ENCODE data around the gene ITPKA.
"Not testable (repeated sequence)": the region's sequence is repeated elsewhere in the genome, so short reads cannot be mapped to it uniquely, and the experiment has no call there.

ITPKA gene

GRCh38 chr15:41493205-41493901 is at the start of gene ITPKA:
TSS of gene ITPKA (plus strand) at chr15:41493874. CDS start at chr15:41493928, 54 bp downstream.
- no peak for FAIRE-seq

- no peak for FAIRE-seq
Observed at GRCh38 chr15:41445399-41445798, 48.3 kb upstream of the ITPKA start.

DNA sequence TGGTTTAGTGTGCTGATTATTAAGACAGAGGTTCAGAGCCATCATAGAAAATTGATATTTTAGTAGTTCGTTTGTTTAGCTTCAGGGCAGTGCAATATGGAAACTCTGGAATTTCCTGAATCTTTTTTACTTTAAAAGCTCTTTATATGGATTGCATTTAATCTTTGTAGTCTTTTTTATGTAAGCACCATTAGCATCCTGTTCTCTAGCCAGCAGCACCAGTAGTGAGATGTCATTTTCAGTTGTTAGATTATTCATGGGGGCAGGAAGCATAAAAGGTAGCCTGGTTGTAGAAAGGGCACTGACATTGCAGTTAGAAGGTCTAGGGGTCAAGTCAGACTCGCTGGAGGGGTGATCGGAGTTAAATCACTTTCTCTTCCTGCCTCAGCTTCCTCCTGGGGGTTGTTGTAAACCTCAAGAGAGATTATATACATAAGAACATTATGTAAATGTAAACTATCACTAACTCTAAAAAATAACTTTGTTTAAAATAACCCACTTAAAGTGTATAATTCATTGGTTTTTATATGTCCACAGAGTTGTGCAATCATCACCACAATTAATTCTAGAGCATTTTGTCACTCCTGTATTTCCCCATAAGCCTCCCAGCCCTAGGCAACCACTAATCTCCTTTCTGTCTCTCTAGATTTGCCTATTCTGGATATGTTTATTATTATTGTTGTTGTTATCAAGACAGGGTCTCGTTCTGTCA is 31.4 kb upstream of the ITPKA start:
- FAIRE-seq: no peak

DNA sequence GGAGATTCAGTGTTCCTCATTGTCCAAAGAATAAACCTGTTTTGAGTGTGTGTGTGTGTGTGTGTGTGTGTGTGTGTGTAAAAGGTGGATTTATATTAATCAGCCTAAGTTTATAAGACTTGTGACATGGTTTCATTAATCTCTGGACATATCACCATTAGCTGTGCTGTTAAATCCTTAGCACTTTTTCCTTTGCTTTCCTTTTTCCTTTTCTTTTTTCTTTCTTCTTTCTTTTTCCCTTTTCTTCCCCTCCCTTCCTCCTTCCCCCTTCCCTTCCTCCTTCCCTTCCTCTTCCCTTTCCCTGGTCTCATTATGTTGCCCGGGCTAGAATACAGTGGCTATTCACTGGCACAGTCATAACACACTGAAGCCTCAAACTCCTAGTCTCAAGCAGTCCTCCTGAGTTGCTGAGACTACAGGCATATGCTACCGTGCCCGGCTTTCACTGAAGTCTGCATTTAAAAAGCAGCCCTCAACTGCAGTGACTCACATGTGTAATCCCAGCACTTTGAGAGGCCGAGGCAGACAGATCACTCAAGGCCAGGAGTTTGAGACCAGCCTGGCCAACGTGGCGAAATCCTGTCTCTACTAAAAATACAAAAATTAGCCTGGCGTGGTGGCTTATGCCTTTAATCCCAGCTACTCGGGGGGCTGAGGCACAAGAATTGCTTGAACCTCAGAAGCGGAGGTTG is 28.6 kb upstream of the ITPKA start:
- FAIRE-seq: no peak

- FAIRE-seq: peak; percentile 71
Observed at GRCh38 chr15:41465822-41466421, 27.8 kb upstream of the ITPKA start.

DNA sequence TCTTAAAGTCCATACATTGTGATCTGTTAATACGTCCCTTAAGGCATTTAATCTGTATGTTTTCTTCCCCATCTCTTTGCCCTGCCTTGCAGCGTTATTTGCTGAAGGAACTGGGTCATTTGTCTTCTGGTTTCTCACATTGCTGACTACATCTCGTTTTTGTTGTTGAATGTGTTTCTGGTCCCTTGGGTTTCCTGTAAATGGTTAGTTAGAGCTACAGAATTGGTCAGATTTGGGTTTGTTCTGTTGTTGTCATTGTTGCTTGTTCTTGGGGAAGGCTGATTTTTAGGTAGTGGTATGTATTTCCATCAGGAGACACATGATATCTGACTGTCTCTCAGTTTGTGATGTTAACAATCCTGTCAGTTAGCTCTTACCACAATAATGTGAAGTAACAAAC is 27.0 kb upstream of the ITPKA start:
- FAIRE-seq: no peak

DNA sequence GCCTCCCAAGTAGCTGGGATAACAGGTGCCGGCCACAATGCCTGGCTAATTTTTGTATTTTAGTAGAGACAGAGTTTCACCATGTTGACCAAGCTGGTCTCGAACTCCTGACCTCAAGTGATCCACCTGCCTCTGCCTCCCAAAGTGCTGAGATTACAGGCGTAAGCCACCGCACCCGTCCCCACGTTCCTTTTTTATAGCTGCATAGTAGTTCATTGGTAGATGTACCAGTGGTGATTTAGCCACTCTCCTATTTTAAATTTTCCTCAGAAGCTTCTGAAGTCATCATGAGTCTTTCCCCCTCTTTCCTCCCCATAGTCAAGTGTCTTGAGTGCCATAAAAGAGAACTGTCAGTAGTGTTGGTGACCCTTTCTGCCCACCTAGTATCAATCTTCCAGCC is 24.0 kb upstream of the ITPKA start:
- not testable (repeated sequence) for FAIRE-seq

DNA sequence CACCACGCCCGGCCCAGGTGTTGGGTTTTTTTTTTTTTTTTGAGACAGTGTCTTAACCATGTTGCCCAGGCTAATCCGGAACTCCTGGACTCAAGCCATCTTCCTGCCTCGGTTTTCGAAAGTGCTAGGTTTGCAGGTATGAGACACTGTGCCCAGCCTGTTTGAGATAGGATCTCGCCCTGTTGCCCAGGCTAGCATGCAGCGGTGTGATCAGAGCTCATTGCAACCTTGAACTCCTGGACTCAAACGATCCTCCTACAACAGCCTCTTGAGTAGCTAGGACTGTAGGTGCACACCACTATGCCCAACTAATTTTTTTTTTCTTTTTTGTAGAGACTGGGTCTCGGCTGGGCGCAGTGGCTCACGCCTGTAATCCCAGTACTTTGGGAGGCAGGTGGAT is 20.3 kb upstream of the ITPKA start:
- FAIRE-seq: no peak

- FAIRE-seq: no peak
Observed at GRCh38 chr15:41474436-41474835, 19.2 kb upstream of the ITPKA start.

DNA sequence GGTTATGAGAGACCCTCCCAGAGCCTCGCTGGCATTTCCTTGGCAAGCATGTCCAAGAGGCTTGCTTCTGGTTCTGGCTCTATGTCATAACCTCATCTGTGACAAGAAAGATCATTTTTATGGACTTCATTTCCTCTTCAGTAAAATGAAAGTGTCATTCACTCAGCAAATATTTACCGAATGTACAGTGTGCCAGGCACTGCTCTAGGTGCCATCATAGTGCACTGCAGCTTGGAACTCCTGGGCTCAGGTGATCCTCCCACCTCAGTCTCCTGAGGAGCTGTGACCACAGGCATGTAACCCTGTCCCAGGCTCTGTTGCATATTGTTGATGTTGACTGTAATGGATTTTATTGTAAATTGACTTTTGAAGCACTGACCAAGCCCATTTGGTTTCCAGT is 18.7 kb upstream of the ITPKA start:
- FAIRE-seq: no peak

GRCh38 chr15:41476416-41477048 is 17.1 kb upstream of the ITPKA start:
- no peak for FAIRE-seq

- FAIRE-seq: no peak
Observed at GRCh38 chr15:41480396-41481140, 13.1 kb upstream of the ITPKA start.

GRCh38 chr15:41482110-41482877 is 11.4 kb upstream of the ITPKA start:
- FAIRE-seq: no peak

DNA sequence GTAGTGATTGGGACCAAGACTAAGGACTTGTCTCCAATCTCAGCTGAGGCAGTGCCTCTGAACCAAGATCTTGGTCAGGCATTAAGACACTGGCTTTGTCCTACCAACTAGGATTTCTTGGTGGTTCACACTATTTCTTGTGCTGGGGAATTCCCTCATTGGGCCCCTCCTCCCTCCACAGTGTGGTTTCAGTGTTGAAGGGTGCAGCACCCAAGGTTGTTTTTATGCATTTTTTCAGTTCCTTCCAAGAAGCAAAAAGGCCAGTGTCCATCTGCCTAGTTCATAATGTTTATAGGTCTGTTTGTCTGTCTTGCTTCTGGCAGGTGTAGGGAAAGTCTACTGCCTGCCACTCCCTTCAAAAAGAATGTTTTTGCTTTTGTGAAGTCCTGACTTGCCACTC is 10.6 kb upstream of the ITPKA start:
- FAIRE-seq: no peak

- no peak for FAIRE-seq
Observed at GRCh38 chr15:41483519-41483918, 10.2 kb upstream of the ITPKA start.

DNA sequence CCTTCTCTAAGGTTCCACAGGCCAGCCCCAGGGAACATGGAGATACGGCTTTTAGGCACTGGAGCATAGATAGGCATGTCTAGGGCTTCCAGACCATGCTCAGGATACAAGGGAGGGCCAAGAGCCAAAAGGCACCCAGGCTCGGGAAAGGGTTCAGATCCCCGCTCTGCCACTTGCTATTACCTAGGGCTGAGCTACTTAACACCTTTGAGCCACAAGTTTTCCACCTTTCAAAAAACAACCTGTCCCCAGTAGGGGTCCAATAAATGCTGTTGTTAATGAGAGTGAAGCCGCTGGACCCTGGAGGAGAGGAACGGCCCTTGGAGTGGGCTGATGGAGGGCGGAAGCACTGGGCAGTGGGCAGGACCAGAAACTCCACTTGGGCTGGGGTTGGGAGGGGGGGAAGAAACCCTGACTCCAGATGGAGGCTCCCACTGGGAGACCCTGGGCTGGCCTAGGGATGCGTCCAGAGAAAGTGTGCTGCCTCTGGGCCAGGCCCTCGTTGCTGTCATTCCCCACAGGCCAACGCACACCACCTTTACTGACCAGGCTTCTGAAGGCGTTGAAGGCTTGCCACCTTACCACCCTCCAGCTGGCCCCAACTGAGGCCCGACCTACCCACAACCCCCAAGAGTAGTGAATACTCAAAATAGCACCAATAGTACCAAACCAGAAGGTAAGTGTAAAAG is 8.6 kb upstream of the ITPKA start:
- FAIRE-seq: no peak

DNA sequence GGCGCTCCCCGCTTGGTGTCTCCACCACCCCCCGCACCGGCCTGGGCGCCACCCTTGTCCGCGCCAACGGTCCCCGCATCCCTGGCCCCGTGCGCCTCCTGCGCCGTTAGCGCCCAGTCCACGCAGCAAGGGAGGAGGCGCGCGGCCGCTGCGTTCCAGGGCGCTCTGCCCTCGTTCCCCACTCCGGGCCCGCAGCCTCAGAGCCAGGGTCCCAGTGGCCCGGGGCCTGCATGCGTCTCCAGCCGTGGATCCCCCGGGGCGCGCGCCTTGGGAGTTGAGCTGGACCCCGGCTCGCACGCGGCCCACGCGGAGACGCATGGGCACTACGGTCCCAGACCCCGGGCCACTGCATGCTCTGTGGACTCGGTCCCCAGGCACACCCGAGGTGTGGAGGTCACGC is 7.4 kb upstream of the ITPKA start:
- FAIRE-seq: no peak

DNA sequence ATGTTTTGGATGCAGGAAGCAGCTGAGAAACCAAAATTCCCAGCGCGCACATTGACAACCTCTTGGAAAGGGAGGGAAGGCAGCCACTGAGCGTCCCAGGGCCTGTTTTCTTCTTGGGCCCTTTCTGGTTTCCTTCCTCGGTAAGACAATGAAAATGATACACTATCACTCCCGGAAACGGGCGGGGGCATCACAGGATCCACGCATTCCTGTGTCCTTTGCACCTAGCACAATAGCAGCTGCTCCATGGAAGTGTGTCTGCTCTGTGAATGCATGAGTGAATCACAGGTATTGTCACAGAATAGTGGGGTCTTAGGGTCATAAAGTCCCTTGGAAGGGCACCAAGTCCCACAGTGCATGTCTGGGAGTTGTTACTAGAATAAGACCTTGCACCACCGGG is 6.3 kb upstream of the ITPKA start:
- no peak for FAIRE-seq

- FAIRE-seq: no peak
Observed at GRCh38 chr15:41487802-41488201, 5.9 kb upstream of the ITPKA start.

GRCh38 chr15:41489641-41490040 is 4.0 kb upstream of the ITPKA start:
- FAIRE-seq: no peak

DNA sequence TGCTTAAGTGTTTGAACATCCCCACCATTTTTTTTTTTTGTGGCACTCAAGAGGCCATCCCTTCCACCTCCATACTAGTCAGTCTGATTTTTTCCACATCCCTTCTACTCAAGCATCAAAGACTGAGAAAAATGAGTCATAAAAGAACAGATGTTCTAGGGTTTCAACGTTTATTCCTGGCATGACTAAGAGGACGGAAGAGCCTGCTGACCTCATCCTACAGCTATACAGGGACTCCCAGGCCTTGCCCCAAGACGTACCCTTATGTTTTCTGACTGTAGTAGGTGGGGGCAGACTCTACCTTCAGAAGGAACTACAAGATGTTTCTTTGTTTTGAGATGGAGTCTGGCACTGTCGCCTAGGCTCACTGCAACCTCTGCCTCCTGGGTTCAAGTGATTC is 3.3 kb upstream of the ITPKA start:
- FAIRE-seq: no peak

Measured in TTC549 (cell line).